Measurements from ENCODE around the gene CAPN12. TPM values are rescaled to one million over a fixed set of nuclear protein-coding genes. Genes with fewer than 3 reads are reported as not detected.

CAPN12 gene
- total and polyA plus RNA-seq, 10 of the 15 experiments (the other 5 are each of a cell fraction or from before 2014, with no cell fraction given): 0.64 to 4.6 (median 2.0) TPM

DNA sequence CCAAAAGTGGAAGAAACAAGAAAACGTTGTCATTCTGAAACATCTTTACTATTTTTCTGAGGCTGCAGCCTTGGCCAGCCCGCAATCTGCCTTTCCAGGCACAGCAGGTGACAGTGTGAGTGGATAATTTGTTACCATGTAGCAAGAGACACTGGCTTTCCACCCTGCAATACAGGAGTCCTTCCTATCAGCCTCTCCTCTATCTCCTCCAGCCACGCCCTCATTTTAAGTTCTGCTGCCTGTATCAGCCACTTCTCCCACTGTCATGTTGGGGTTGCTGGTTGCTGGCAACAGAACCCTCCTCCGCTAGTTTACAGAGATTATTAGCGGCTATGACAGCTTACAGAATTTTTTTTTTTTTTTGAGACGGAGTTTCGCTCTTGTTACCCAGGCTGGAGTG, 36.8 kb upstream of the CAPN12 start:
- H3K4me1 ChIP-seq (ENCODE audit: control insufficient read depth, insufficient read depth, low read length): no peaks in the 10 kb centered on the region
- H3K9me3 ChIP-seq (replicated peaks; ENCODE audit: control insufficient read depth, insufficient read depth, low read length): no peaks in the 10 kb centered on the region
- no peaks in the 10 kb centered on the region for H3K36me3 ChIP-seq (ENCODE audit: control insufficient read depth in 2 of 2, insufficient read depth in 2 of 2, low read length in 1 of 2)
- RAD21 ChIA-PET (ENCODE audit: unreplicated experiment): no interaction called here
- CTCF ChIA-PET: no interaction called here
- no peak overlapping the region for H3K4me2 ChIP-seq (ENCODE audit: control insufficient read depth, insufficient read depth)
- H4K20me1 ChIP-seq (ENCODE audit: control insufficient read depth, insufficient read depth): no peaks in the 10 kb centered on the region
- SMC1A ChIA-PET (ENCODE audit: uncharacterized antibody, unreplicated experiment): no interaction called here
- FAIRE-seq (no peak), ATAC-seq (no peak), DNase-seq (ENCODE audit: low read depth, low spot score) (no peak)
- intact Hi-C loops (cut with micrococcal nuclease; ENCODE audit: unreplicated experiment) (loop anchor here (10.0 kb wide), 1 partner anchor 104 kb away; no protein-coding TSS in a partner anchor), in situ Hi-C loops (cut with MboI) (no loop called here)
- no peak overlapping the region for H3K9ac ChIP-seq (ENCODE audit: control insufficient read depth, insufficient read depth, low read length)
- WGBS (ENCODE audit: insufficient coverage, insufficient replicate concordance, low lambda C conversion rate, missing lambda C conversion rate): 60% methylated on average over 7 of the region's 7 CpGs
- H3K4me3 ChIP-seq: no peak overlapping the region
- no peaks in the 10 kb centered on the region for H3K79me2 ChIP-seq (ENCODE audit: control insufficient read depth, insufficient read depth, low read length)
- H2AFZ ChIP-seq (ENCODE audit: control insufficient read depth, low read depth, low read length): no peak overlapping the region
- POLR2A ChIA-PET: no interaction called here
- H3K27ac ChIP-seq (ENCODE audit: control insufficient read depth, insufficient read depth): no peak overlapping the region
- no peaks in the 10 kb centered on the region; a peak in 1 of 4 replicates for H3K27me3 ChIP-seq (replicated peaks in 1 of 2; ENCODE audit: control insufficient read depth in 2 of 2, insufficient read depth in 2 of 2, low read length in 1 of 2)
- BruUV-seq (replicated peaks): no TSS peak
- TF ChIP-seq NR2C1 (IDR thresholded peaks at IDR 0.05): no peak
- no peak for TF ChIP-seq ETV6 (conservative IDR thresholded peaks at IDR 0.05 in 1 of 2, IDR thresholded peaks at IDR 0.05 in 1 of 2; ENCODE audit: borderline replicate concordance in 1 of 2, low read depth in 1 of 2)
- TF ChIP-seq YBX1 (IDR thresholded peaks at IDR 0.05): no peak
- TF ChIP-seq KAT2A (conservative IDR thresholded peaks at IDR 0.05; ENCODE audit: control insufficient read depth, low read depth, low read length): no peak
- TF ChIP-seq POLR2AphosphoS2 (IDR thresholded peaks at IDR 0.05; ENCODE audit: low read depth, low read length): no peak
- no peak for TF ChIP-seq MTA2 (IDR thresholded peaks at IDR 0.05; ENCODE audit: low read depth)
- TF ChIP-seq ZBED1 (IDR thresholded peaks at IDR 0.05; ENCODE audit: borderline replicate concordance): no peak
- no peak for TF ChIP-seq TBL1XR1 (IDR thresholded peaks at IDR 0.05; ENCODE audit: low read depth, low read length)
- TF ChIP-seq, protein P1, sequence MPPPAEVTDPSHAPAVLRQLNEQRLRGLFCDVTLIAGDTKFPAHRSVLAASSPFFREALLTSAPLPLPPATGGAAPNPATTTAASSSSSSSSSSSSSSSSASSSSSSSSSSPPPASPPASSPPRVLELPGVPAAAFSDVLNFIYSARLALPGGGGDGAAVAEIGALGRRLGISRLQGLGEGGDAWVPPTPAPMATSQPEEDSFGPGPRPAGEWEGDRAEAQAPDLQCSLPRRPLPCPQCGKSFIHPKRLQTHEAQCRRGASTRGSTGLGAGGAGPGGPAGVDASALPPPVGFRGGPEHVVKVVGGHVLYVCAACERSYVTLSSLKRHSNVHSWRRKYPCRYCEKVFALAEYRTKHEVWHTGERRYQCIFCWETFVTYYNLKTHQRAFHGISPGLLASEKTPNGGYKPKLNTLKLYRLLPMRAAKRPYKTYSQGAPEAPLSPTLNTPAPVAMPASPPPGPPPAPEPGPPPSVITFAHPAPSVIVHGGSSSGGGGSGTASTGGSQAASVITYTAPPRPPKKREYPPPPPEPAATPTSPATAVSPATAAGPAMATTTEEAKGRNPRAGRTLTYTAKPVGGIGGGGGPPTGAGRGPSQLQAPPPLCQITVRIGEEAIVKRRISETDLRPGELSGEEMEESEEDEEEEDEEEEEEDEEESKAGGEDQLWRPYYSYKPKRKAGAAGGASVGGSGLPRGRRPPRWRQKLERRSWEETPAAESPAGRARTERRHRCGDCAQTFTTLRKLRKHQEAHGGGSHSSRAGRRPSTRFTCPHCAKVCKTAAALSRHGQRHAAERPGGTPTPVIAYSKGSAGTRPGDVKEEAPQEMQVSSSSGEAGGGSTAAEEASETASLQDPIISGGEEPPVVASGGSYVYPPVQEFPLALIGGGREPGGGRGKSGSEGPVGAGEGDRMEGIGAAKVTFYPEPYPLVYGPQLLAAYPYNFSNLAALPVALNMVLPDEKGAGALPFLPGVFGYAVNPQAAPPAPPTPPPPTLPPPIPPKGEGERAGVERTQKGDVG (CRISPR knock-in tag; IDR thresholded peaks at IDR 0.05): no peak
- no peak for TF ChIP-seq TCF3 (IDR thresholded peaks at IDR 0.05; ENCODE audit: borderline replicate concordance, insufficient read depth, low read depth, low read length)
- TF ChIP-seq, protein P2, sequence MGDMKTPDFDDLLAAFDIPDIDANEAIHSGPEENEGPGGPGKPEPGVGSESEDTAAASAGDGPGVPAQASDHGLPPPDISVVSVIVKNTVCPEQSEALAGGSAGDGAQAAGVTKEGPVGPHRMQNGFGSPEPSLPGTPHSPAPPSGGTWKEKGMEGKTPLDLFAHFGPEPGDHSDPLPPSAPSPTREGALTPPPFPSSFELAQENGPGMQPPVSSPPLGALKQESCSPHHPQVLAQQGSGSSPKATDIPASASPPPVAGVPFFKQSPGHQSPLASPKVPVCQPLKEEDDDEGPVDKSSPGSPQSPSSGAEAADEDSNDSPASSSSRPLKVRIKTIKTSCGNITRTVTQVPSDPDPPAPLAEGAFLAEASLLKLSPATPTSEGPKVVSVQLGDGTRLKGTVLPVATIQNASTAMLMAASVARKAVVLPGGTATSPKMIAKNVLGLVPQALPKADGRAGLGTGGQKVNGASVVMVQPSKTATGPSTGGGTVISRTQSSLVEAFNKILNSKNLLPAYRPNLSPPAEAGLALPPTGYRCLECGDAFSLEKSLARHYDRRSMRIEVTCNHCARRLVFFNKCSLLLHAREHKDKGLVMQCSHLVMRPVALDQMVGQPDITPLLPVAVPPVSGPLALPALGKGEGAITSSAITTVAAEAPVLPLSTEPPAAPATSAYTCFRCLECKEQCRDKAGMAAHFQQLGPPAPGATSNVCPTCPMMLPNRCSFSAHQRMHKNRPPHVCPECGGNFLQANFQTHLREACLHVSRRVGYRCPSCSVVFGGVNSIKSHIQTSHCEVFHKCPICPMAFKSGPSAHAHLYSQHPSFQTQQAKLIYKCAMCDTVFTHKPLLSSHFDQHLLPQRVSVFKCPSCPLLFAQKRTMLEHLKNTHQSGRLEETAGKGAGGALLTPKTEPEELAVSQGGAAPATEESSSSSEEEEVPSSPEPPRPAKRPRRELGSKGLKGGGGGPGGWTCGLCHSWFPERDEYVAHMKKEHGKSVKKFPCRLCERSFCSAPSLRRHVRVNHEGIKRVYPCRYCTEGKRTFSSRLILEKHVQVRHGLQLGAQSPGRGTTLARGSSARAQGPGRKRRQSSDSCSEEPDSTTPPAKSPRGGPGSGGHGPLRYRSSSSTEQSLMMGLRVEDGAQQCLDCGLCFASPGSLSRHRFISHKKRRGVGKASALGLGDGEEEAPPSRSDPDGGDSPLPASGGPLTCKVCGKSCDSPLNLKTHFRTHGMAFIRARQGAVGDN (IDR thresholded peaks at IDR 0.05): no peak
- no peak for TF ChIP-seq IRF4 (IDR thresholded peaks at IDR 0.05; ENCODE audit: low read depth, low read length)
- TF ChIP-seq, protein P3, sequence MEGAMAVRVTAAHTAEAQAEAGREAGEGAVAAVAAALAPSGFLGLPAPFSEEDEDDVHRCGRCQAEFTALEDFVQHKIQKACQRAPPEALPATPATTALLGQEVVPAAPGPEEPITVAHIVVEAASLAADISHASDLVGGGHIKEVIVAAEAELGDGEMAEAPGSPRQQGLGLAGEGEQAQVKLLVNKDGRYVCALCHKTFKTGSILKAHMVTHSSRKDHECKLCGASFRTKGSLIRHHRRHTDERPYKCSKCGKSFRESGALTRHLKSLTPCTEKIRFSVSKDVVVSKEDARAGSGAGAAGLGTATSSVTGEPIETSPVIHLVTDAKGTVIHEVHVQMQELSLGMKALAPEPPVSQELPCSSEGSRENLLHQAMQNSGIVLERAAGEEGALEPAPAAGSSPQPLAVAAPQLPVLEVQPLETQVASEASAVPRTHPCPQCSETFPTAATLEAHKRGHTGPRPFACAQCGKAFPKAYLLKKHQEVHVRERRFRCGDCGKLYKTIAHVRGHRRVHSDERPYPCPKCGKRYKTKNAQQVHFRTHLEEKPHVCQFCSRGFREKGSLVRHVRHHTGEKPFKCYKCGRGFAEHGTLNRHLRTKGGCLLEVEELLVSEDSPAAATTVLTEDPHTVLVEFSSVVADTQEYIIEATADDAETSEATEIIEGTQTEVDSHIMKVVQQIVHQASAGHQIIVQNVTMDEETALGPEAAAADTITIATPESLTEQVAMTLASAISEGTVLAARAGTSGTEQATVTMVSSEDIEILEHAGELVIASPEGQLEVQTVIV (IDR thresholded peaks at IDR 0.05; ENCODE audit: borderline replicate concordance, partially characterized antibody): no peak

Data from GM12878 (cell line).